ENCODE data around the gene ZNF530. TPM values are rescaled to one million over a fixed set of nuclear protein-coding genes. Genes with fewer than 3 reads are reported as not detected.

Gene ZNF530
- polyA plus RNA-seq (2013, experiment 1 of 2) = 0.86 TPM
- 0.92 TPM for polyA plus RNA-seq (2013, experiment 2 of 2)

DNA sequence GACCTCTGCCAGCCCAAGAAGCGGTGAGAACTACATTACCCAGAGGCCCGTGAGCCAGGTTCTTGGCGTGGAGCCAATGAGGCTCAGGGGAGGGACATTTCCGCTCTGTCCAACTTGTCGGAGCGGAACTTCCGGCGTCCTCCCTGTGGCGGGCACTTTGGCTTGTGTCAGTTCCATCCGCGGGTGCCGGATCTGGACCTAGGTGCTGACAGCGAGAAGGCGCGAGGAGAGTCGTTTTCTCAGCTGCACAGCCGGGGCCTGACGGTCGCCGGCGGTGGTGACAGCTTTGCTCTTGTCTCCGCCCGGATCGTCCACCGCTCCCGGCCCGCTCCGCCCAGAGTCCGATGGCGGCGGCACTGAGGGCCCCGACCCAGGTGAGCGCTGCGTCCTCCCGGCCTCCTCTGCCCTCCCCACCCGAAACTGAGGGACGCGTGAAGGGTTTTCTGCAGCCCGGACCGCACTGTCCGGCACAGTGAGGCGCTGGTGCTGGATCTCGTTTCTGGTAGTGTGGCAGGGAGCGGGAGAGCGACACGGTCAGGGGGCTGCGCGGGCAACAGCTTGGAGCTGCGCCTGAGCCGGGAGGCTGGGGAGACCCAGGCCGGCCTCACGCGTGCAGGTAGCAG, at the start of gene ZNF530:
ZNF530 (plus strand) TSS at position 125 of the 623 bp plus-strand sequence. CDS start 4,461 bp downstream, outside the sequence.
- Histone ChIP-seq H3K23ac (ENCODE audit: low read length in 2 of 2) (no peak within 1 kb of the TSS), H3K4ac (ENCODE audit: low read depth in 1 of 2, low read length in 2 of 2) (no peak within 1 kb of the TSS), H3K36me3 (ENCODE audit: control insufficient read depth in 1 of 2, insufficient read depth in 2 of 2, low read depth in 1 of 2, low read length in 2 of 2) (peaks cover 0 to 9% of the 10 kb centered on the region in 2 experiments), H3K18ac (ENCODE audit: low read depth in 1 of 2, low read length in 2 of 2) (no peak within 1 kb of the TSS), H3K79me1 (replicated peaks; ENCODE audit: low read length, poor library complexity, severe bottlenecking) (peaks cover 20% of the 10 kb centered on the region), H4K8ac (ENCODE audit: low read length) (peak within 1 kb of the TSS; percentile 21), H3K4me3 (ENCODE audit: insufficient read depth in 1 of 2, low read depth in 1 of 2, low read length in 2 of 2) (peak within 1 kb of the TSS; percentile 81 to 87), H3K27me3 (ENCODE audit: control insufficient read depth in 1 of 2, insufficient read depth in 1 of 2, low read length in 2 of 2) (no peaks in the 10 kb centered on the region), H4K91ac (ENCODE audit: low read length) (no peak within 1 kb of the TSS), H2BK15ac (ENCODE audit: low read depth, poor library complexity, severe bottlenecking) (no peak within 1 kb of the TSS), H3K9me3 (ENCODE audit: control insufficient read depth, low read length) (peaks cover 7% of the 10 kb centered on the region), H2AFZ (ENCODE audit: low read depth, low read length) (peak within 1 kb of the TSS; percentile 95), H3K9ac (ENCODE audit: low read length) (peak within 1 kb of the TSS; percentile 82), H3K27ac (ENCODE audit: low read length, poor library complexity, severe bottlenecking) (no peak within 1 kb of the TSS), H2BK120ac (ENCODE audit: low read depth, low read length) (no peak within 1 kb of the TSS), H3K4me2 (ENCODE audit: low read length, poor library complexity, severe bottlenecking) (peak within 1 kb of the TSS; percentile 83), H2AK5ac (ENCODE audit: low read length, severe bottlenecking) (no peak within 1 kb of the TSS), H3K14ac (ENCODE audit: low read length in 2 of 2) (peak within 1 kb of the TSS in 1 of 2 experiments; percentile 39), H2BK5ac (ENCODE audit: low read depth, low read length, poor library complexity, severe bottlenecking) (no peak within 1 kb of the TSS), H3K4me1 (ENCODE audit: control insufficient read depth, insufficient read depth, low read depth, low read length) (peaks cover 6% of the 10 kb centered on the region), H2BK12ac (ENCODE audit: low read length in 2 of 2) (no peak within 1 kb of the TSS)
- peak; percentile 93 for DNase-seq
- under 1% methylated on average over 51 of the region's 53 CpGs for WGBS

DNA sequence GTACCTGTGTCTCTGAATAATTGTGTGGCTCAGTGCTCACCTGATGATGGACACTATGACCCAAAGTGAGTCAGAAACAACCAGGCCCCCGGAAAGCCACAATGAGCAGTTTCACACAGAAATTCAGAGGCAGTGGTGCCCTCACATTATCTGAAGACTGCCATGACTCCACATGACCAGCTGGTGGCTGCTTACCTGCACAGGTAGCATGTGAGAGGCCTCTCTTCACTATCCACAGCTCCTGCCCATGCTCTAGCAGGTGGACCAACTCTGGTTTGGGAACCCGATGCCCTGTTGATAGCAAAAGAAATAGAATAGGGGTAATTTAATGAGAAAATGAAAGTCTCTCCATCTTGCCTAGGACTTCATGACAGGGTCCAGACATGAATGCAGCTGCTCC, 47.3 kb upstream of the ZNF530 start:
- 90% methylated on average over 2 of the region's 2 CpGs for WGBS
- H2AFZ ChIP-seq (ENCODE audit: low read depth, low read length) = no peak overlapping the region

GRCh38 chr19:57557659-57558058, 42.0 kb upstream of the ZNF530 start:
- WGBS = 92% methylated on average over 5 of the region's 5 CpGs
- H3K4me3 ChIP-seq (ENCODE audit: insufficient read depth in 1 of 2, low read depth in 1 of 2, low read length in 2 of 2) = no peak overlapping the region
- no peaks in the 10 kb centered on the region for H3K27me3 ChIP-seq (ENCODE audit: control insufficient read depth in 1 of 2, insufficient read depth in 1 of 2, low read length in 2 of 2)
- DNase-seq = no peak
- peak overlapping the region; percentile 91 for H3K9ac ChIP-seq (ENCODE audit: low read length)
- H2AFZ ChIP-seq (ENCODE audit: low read depth, low read length) = no peak overlapping the region
- H3K23ac ChIP-seq (ENCODE audit: low read length in 2 of 2) = no peak overlapping the region
- H3K14ac ChIP-seq (ENCODE audit: low read length in 2 of 2) = no peak overlapping the region
- H2AK5ac ChIP-seq (ENCODE audit: low read length, severe bottlenecking) = no peak overlapping the region
- no peak overlapping the region for H4K91ac ChIP-seq (ENCODE audit: low read length)
- H3K4me2 ChIP-seq (ENCODE audit: low read length, poor library complexity, severe bottlenecking) = no peak overlapping the region
- peaks cover 48% of the 10 kb centered on the region for H3K9me3 ChIP-seq (ENCODE audit: control insufficient read depth, low read length)
- H3K79me1 ChIP-seq (replicated peaks; ENCODE audit: low read length, poor library complexity, severe bottlenecking) = peaks cover 39% of the 10 kb centered on the region
- no peak overlapping the region for H2BK120ac ChIP-seq (ENCODE audit: low read depth, low read length)
- no peak overlapping the region for H2BK12ac ChIP-seq (ENCODE audit: low read length in 2 of 2)
- H2BK5ac ChIP-seq (ENCODE audit: low read depth, low read length, poor library complexity, severe bottlenecking) = no peak overlapping the region
- no peak overlapping the region for H3K18ac ChIP-seq (ENCODE audit: low read depth in 1 of 2, low read length in 2 of 2)
- no peak overlapping the region for H2BK15ac ChIP-seq (ENCODE audit: low read depth, poor library complexity, severe bottlenecking)
- H3K4ac ChIP-seq (ENCODE audit: low read depth in 1 of 2, low read length in 2 of 2) = no peak overlapping the region
- no peak overlapping the region for H3K27ac ChIP-seq (ENCODE audit: low read length, poor library complexity, severe bottlenecking)
- H4K8ac ChIP-seq (ENCODE audit: low read length) = no peak overlapping the region
- peaks cover 37 to 40% of the 10 kb centered on the region in 2 experiments for H3K36me3 ChIP-seq (ENCODE audit: control insufficient read depth in 1 of 2, insufficient read depth in 2 of 2, low read depth in 1 of 2, low read length in 2 of 2)
- peaks cover 4% of the 10 kb centered on the region for H3K4me1 ChIP-seq (ENCODE audit: control insufficient read depth, insufficient read depth, low read depth, low read length)

More for the DNA sequence above, 47.3 kb upstream of the ZNF530 start:
- Histone ChIP-seq H3K27ac (ENCODE audit: low read length, poor library complexity, severe bottlenecking) (no peak overlapping the region), H4K91ac (ENCODE audit: low read length) (no peak overlapping the region), H3K23ac (ENCODE audit: low read length in 2 of 2) (no peak overlapping the region), H3K79me1 (replicated peaks; ENCODE audit: low read length, poor library complexity, severe bottlenecking) (peaks cover 33% of the 10 kb centered on the region), H2BK5ac (ENCODE audit: low read depth, low read length, poor library complexity, severe bottlenecking) (no peak overlapping the region), H2BK12ac (ENCODE audit: low read length in 2 of 2) (no peak overlapping the region), H3K18ac (ENCODE audit: low read depth in 1 of 2, low read length in 2 of 2) (no peak overlapping the region), H3K4me2 (ENCODE audit: low read length, poor library complexity, severe bottlenecking) (no peak overlapping the region), H2AK5ac (ENCODE audit: low read length, severe bottlenecking) (no peak overlapping the region), H3K4ac (ENCODE audit: low read depth in 1 of 2, low read length in 2 of 2) (no peak overlapping the region), H3K4me3 (ENCODE audit: insufficient read depth in 1 of 2, low read depth in 1 of 2, low read length in 2 of 2) (peak overlapping the region in 1 of 2 experiments; percentile 52), H4K8ac (ENCODE audit: low read length) (no peak overlapping the region), H3K9ac (ENCODE audit: low read length) (no peak overlapping the region), H2BK15ac (ENCODE audit: low read depth, poor library complexity, severe bottlenecking) (no peak overlapping the region), H3K27me3 (ENCODE audit: control insufficient read depth in 1 of 2, insufficient read depth in 1 of 2, low read length in 2 of 2) (no peaks in the 10 kb centered on the region), H3K4me1 (ENCODE audit: control insufficient read depth, insufficient read depth, low read depth, low read length) (no peaks in the 10 kb centered on the region), H3K9me3 (ENCODE audit: control insufficient read depth, low read length) (peaks cover 82% of the 10 kb centered on the region), H3K36me3 (ENCODE audit: control insufficient read depth in 1 of 2, insufficient read depth in 2 of 2, low read depth in 1 of 2, low read length in 2 of 2) (peaks cover 64 to 93% of the 10 kb centered on the region in 2 experiments), H3K14ac (ENCODE audit: low read length in 2 of 2) (no peak overlapping the region), H2BK120ac (ENCODE audit: low read depth, low read length) (no peak overlapping the region)
- DNase-seq = no peak

DNA sequence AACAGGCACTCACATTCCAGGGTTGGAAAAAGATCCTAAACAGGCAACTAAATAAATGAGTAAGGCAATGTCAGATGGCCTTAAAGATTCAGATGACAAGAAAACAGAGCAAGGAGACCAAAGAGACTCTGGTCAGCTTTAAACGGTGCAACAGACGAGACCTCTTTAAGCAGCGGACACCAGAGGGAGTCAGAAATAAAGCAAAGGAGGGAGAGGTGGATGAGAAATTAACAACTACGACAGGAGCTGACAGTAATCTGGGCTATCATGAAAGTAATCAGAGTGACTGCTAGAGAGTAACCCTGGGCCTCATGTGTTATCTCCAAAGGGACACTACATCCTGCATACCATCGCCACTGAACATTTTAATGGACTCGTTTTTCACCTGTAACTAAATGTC, 41.2 kb upstream of the ZNF530 start:
- Histone ChIP-seq H3K36me3 (ENCODE audit: control insufficient read depth in 1 of 2, insufficient read depth in 2 of 2, low read depth in 1 of 2, low read length in 2 of 2) (peaks cover 29 to 32% of the 10 kb centered on the region in 2 experiments), H2AFZ (ENCODE audit: low read depth, low read length) (no peak overlapping the region), H3K4me1 (ENCODE audit: control insufficient read depth, insufficient read depth, low read depth, low read length) (peaks cover 4% of the 10 kb centered on the region), H3K14ac (ENCODE audit: low read length in 2 of 2) (no peak overlapping the region), H2BK5ac (ENCODE audit: low read depth, low read length, poor library complexity, severe bottlenecking) (no peak overlapping the region), H3K9me3 (ENCODE audit: control insufficient read depth, low read length) (peaks cover 46% of the 10 kb centered on the region), H3K9ac (ENCODE audit: low read length) (peak overlapping the region; percentile 91), H4K8ac (ENCODE audit: low read length) (no peak overlapping the region), H3K4me3 (ENCODE audit: insufficient read depth in 1 of 2, low read depth in 1 of 2, low read length in 2 of 2) (peak overlapping the region in 1 of 2 experiments; percentile 97), H2BK15ac (ENCODE audit: low read depth, poor library complexity, severe bottlenecking) (no peak overlapping the region), H2BK120ac (ENCODE audit: low read depth, low read length) (no peak overlapping the region), H3K27me3 (ENCODE audit: control insufficient read depth in 1 of 2, insufficient read depth in 1 of 2, low read length in 2 of 2) (no peaks in the 10 kb centered on the region), H3K4me2 (ENCODE audit: low read length, poor library complexity, severe bottlenecking) (peak overlapping the region; percentile 46), H3K18ac (ENCODE audit: low read depth in 1 of 2, low read length in 2 of 2) (no peak overlapping the region), H3K4ac (ENCODE audit: low read depth in 1 of 2, low read length in 2 of 2) (no peak overlapping the region), H2BK12ac (ENCODE audit: low read length in 2 of 2) (no peak overlapping the region), H3K79me1 (replicated peaks; ENCODE audit: low read length, poor library complexity, severe bottlenecking) (peaks cover 37% of the 10 kb centered on the region), H4K91ac (ENCODE audit: low read length) (no peak overlapping the region), H3K23ac (ENCODE audit: low read length in 2 of 2) (no peak overlapping the region), H2AK5ac (ENCODE audit: low read length, severe bottlenecking) (no peak overlapping the region), H3K27ac (ENCODE audit: low read length, poor library complexity, severe bottlenecking) (no peak overlapping the region)
- peak; percentile 34 for DNase-seq
- WGBS = 52% methylated on average over 6 of the region's 6 CpGs

All from mesenchymal stem cell (in vitro differentiated cells and primary cell).